HG03558 (cell line): Measurements from ENCODE around the gene LRG1.

ENCODE experiments used
- ATAC-seq: cut with Tn5 transposase; IDR thresholded peaks from one replicate; pipeline ENCODE4 v1.9.1; 2021; ENCODE audit warnings: moderate number of reproducible peaks; ENCODE audit not compliant: unreplicated experiment; ENCODE audit errors: extremely low read depth

LRG1 gene

GRCh38 chr19:4513248-4513647 lies 26.6 kb downstream of the LRG1 start:
- no peak for ATAC-seq

- no peak for ATAC-seq
Measured at GRCh38 chr19:4512070-4512469, 27.8 kb downstream of the LRG1 start.

GRCh38 chr19:4511300-4512054 lies 28.4 kb downstream of the LRG1 start:
- no peak for ATAC-seq

GRCh38 chr19:4510435-4511255 lies 29.2 kb downstream of the LRG1 start:
- no peak for ATAC-seq

GRCh38 chr19:4508698-4509097 lies 31.1 kb downstream of the LRG1 start:
- ATAC-seq: no peak

GRCh38 chr19:4507804-4508203 lies 32.0 kb downstream of the LRG1 start:
- no peak for ATAC-seq

GRCh38 chr19:4507150-4507452 lies 32.7 kb downstream of the LRG1 start:
- ATAC-seq: no peak

- no peak for ATAC-seq
Measured at GRCh38 chr19:4506449-4507149, 33.2 kb downstream of the LRG1 start.

GRCh38 chr19:4505570-4506448 lies 34.0 kb downstream of the LRG1 start:
- no peak for ATAC-seq

GRCh38 chr19:4504891-4505569 lies 34.8 kb downstream of the LRG1 start:
- ATAC-seq: no peak

- no peak for ATAC-seq
Measured at GRCh38 chr19:4504297-4504701, 35.5 kb downstream of the LRG1 start.

GRCh38 chr19:4503825-4504170 lies 36.0 kb downstream of the LRG1 start:
- no peak for ATAC-seq

- ATAC-seq: no peak
Measured at GRCh38 chr19:4503132-4503824, 36.6 kb downstream of the LRG1 start.

- no peak for ATAC-seq
Measured at GRCh38 chr19:4502282-4503131, 37.3 kb downstream of the LRG1 start.

GRCh38 chr19:4501691-4502090 lies 38.1 kb downstream of the LRG1 start:
- no peak for ATAC-seq

- no peak for ATAC-seq
Measured at GRCh38 chr19:4500841-4501591, 38.8 kb downstream of the LRG1 start.

GRCh38 chr19:4499855-4500254 lies 40.0 kb downstream of the LRG1 start:
- ATAC-seq: no peak

GRCh38 chr19:4499318-4499717 lies 40.5 kb downstream of the LRG1 start:
- ATAC-seq: no peak
